Mesenteric fat pad (tissue), 1 donor: Measurements from ENCODE around the gene CSNK1A1L. TPM values are rescaled to one million over a fixed set of nuclear protein-coding genes. Genes with fewer than 3 reads are reported as not detected.

Experiments
- DNase-seq: peaks from one replicate; pipeline ENCODE4 v3.0.0-alpha.2; 2020; ENCODE audit warnings: low spot score
- total RNA-seq: library from RNA; stranded (reverse); fragmentation: NEBNext Ultra II Directional; extraction: Animal tissue kit (Norgen Biotek cat#: 25700); gene quantifications from one replicate; pipeline ENCODE4 v1.2.1, GENCODE V29; 2021
- donor health status: DM: yes; HTN: yes; CAD: no.

The CSNK1A1L gene
- total RNA-seq, 1 donor from 2014 or later = not detected

DNA sequence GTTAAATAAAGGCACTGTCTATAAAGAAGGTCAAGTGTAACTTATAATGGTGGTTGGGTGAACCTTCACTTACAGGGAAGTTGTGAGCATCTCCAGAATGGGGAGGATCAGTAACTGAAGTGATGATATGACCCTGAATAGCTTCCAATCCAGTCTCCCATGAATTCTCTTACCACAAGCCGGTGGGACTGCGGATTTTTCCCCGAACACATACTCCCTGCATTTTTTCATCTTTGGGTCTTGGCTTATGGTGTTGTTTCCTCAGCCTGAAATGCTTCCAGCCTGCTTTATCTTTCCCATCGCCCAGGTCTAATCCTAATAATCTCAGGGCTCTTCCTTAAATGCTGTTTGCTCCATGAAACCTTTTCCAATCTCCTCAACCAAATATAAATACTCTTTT is 2.0 kb upstream of the CSNK1A1L start:
- DNase-seq = no peak

DNA sequence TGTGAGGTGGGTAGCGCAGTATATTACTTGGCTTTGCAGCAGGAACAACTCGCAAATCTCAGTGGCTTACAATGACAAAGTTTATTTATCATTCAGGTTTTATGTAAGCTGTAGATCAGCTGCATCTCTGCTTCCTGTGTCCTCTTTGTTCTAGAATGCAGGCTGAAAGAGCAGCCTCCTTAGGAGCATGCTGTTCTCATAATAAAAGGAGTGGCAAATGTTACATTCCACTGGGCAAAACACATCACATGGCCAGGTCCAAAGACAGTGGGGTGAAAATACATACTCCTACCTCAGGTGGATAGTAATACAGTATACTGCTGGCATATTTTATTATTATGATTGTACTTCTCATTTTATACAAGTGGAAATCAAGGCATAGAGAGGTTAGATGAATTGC is 1.2 kb upstream of the CSNK1A1L start:
- DNase-seq = no peak

DNA sequence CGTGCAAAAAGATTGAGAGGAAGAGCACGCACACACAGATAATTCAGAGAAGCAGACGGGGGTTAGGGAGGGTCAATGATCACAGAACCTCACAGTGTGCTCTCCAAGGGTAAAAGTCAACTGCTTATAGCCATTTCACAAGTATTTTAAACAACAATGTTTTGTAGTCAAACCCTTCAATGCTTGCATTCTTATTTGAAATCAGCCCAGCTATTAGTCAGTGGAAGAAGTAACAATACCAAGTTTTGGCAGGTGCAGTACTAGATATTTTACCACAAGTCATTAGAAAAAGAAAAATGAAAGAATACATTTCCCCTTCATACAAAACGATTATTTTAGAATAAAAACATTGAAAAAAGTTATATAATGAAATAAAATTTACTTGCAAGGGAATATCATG is 2.6 kb downstream of the CSNK1A1L start:
- no peak for DNase-seq

DNA sequence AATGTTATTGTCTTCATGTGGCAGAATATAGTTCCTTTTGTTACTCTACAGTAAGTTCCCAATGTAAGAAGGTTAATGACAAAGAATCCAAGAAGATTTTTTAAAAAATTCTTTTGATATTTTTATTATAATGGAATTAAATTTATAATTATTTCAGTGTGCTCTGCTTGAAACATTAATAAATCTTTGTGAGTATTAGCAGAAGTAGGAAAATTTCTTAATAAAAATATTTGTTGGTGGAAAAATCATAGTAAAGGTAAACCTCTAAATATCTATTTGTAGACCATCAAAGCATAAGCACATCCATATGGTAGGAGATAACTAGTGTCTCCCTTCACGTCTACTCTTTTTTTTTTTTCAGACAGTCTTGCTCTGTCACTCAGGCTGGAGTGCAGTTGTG is 4.3 kb downstream of the CSNK1A1L start:
- no peak for DNase-seq

DNA sequence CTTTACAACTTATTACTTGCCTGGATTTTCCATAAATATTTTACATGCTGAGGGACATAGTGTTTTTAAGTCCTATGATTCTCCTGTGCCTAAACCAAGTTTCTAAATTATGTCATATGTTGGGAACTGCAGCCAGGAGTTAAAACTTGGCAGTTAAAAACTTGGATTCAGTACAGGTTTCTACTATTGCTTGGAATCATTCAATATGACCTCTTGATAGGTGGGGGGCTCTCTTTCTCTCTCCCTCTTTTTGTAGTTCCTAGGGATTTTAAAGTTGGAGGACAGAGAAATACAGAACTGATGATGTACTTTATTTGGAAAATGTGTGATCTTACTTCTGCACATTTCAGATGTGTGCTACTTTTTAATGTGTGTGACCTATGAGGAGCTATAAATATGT is 4.7 kb downstream of the CSNK1A1L start:
- no peak for DNase-seq

DNA sequence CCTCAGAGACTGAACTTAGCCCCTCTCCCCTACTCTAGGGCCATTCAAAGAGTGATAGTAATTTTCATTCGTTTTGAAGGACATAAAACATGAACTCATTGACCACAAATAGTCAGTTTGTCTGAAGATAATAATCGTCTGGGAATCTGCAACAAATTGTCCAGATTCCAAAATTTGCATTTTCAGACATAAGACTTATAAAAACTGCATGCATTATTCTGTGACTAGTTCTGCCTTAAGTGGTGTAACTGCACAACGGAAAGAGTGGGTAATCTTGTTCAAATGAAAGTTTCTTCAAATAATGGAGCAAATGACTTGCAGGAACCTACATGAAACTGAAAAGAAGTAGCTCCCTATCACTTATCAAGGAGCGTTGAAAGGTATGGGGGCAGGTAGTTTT is 8.4 kb downstream of the CSNK1A1L start:
- no peak for DNase-seq

DNA sequence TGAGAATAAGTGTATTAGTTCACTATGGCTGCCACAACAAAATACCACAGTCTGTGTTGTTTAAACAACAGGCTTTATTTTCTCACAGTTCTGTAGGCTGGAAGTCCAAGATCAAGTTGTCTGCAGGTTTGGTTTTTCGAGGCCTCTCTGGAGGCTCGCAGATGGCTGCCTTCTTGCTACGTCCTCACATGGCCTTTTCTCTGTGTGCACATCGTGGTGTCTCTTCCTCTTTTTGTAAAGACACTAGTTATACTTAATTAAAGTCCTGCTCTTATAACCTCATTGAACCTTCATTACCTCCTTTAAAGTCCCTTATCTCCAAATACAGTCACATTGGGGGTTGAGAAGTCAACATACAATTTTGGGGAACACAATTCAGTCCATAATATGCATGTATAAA is 10.6 kb downstream of the CSNK1A1L start:
- no peak for DNase-seq

DNA sequence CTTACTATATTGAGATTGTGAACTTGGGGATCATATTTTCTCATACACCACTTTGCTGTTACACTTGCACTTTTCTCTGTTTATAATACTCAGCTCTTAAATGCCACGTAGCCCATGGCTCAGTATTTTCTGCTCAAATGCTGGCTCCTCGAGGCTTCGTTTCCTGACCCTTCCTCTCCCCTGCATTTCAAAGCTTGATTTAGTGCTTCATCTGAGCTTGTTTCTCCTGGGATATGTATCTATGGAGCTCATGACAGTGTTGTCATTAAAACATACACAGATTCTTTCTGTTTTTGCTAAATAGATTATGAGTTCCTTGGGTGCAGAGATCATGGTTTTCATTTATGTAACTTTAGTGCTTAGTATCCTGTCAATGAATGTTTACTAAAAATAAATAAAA is 11.4 kb downstream of the CSNK1A1L start:
- no peak for DNase-seq

DNA sequence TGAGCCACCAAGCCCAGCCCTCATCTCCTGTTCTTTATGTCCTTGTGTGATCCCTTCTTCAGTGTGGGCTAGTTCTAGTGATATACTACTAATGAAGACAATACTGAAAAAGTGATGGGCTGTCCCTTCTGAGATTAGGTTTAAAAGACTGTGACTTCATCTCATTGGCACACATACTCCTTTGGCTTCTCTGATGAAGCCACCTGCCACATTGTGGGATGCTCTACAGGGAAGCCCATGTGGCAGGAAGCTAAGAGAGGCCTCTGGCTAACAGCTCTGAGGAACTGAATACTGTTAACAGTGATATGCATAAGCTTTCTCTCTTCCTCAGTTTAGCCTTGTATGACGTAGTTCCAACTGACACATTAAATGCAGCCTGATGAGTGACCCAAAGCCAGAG is 13.6 kb downstream of the CSNK1A1L start:
- no peak for DNase-seq

DNA sequence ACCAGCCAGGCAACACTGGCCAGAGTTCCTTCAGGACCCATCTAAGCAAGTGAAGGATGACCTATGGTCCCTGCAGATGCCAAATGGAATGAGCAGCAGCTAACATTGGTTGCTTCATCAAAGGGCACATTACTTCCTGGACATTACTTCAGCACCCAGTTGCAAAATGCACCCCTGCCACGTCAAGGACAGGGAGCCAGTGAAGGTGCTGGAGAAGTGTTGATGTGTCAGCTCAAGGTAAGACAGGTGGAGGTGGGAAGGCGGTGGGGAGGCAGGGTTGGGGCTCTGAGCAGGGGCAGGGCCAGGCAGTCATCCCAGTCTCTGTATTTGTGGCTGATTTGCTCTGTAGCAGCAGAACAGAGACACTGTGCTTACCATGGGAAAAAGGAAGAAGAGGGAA is 14.6 kb downstream of the CSNK1A1L start:
- DNase-seq = no peak

DNA sequence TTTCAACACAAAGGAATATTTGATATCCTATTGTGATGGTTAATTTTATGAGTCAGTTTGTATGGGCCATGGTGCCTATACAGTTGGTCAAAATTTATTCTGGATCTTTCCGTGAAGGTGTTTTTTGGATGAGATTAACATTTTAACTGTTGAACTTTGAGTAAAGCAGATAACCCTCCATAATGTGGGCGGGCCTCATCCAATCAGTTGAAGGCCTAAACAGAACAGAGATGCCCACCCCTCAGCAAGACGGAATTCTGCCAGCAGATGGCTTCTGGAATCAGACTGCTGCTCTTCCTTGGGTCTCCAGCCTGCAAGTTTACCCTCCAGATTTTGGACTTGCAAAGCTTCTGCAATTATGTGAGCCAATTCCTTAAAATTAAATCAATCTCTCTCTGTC is 16.0 kb downstream of the CSNK1A1L start:
- no peak for DNase-seq

DNA sequence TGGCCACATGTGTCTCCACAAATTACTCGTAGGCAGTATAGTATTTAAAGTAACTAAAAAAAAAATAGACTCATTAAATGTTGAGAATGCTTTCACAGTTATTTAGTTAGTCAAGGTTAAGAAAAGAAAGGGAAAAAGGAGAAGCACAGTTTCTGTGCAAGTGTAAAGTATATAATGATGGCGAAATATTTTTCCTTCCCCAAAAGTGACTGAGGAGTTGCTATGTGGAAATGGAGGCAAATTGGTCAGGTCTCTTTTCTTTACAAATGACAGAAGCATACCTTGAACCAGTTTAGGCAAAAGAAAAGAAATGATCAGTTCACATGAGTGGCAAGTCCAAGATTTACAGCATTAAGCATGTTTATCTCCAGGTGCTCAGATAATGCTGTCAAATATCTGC is 18.0 kb downstream of the CSNK1A1L start:
- DNase-seq = no peak

DNA sequence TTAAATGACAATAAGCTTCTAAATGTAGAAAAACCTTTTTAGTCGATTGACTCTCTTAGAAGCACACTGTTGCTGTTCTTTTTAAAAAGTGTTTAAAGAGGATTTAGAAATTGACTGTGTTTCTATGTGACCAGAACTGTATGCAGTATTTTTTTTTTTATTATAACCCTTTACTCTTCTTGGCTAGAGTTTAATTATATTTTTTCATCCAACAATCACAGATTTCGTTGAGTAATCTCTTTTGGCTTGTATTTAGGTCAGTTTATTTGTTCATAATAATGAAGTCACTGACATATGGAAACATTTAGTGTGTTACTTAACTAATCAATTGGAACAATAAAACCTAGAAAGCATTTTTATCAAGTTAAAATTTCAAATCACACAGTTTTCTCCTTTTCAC is 19.9 kb downstream of the CSNK1A1L start:
- DNase-seq = no peak

DNA sequence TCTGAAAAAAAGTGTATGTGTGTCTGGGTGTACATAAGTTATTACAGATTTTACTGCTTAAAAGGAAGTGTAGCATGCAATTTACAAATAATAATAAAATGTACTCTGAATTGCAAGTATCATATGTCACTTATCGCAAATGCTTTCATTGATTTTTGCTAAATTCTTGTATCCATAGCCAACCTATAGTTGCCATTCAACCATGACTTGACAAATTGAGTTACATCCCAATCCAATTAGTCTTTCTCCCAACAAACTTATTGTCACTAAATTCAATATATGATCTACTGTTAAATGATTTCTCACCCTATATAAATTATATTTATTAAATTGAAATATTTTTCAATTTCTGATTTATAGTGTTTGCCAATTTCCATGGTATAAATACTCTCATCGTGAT is 28.6 kb downstream of the CSNK1A1L start:
- DNase-seq = no peak

DNA sequence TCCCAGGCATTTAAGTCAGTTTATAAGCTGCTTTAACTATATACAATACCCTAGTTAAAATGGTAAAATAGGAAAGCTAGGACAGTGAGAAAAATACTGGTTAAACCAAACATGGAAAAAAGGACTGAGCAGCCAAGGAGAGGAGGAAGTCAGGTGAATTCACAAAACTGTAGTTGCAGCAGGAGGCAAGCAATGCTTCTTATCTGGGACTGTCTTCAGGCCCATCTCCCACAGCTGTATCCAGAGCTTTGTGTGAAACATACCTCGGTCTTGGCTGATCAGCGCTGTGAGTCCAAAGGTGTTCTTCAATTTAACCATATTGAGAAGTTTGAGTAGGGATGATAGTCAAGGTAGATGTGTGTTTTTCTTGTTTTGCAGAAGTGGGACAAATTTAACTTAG is 30.3 kb downstream of the CSNK1A1L start:
- no peak for DNase-seq

DNA sequence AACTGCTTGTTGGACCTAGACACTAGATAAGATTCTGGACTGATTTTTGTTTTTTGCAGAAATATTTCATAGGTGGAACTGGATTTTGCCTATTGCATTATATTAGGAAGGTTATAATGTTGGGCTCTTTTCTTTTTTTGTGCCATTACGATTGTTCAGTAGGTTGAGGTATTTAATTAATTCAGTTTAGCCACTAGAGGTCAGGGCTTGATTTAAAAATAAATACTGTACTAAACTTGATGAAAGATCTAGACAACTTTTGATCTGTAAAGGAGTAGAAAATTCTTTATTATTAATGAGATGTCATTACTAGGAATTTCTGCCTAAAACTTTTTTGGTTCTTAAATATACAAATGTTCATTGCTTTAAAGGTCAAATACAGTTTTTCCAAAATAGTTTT is 30.8 kb downstream of the CSNK1A1L start:
- DNase-seq = no peak

DNA sequence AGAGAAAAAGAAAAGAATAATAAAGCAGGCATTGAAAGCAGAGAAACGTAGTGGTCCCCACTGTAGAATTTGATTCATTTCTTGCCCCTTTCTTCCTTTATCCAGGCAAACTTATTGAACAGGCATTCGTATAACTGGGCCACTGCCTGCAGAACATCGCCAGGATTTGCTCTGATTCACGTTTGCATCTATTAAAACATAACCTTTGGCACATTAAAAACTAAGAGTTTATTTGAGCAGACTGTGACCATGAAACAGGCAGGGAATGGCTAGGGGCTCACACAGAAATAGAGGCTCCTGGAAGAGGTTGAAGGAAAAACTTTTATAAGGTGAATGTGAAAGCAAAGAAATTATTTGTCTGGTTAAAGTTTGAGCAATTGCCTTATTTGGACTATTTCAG is 33.4 kb downstream of the CSNK1A1L start:
- no peak for DNase-seq

DNA sequence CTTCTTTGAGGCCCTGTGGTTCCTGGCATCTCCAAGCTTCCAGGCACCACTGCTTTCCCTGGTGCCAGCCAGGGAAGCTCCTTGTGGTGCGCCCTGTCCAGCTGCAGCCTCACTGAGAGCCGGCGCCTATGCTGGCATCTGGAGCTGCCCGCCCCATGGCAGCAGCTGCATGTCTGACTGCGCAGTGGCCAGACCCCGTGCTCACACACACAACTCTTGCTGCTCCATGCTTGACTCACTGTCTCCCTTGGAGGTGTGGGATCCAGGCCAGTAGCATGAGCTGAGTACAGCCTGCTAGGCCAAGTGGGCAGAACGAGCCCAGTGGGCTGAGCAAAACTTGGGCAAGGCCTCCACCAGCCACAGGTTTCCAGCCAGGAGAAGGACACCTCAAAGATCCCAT is 34.5 kb downstream of the CSNK1A1L start:
- DNase-seq = no peak

DNA sequence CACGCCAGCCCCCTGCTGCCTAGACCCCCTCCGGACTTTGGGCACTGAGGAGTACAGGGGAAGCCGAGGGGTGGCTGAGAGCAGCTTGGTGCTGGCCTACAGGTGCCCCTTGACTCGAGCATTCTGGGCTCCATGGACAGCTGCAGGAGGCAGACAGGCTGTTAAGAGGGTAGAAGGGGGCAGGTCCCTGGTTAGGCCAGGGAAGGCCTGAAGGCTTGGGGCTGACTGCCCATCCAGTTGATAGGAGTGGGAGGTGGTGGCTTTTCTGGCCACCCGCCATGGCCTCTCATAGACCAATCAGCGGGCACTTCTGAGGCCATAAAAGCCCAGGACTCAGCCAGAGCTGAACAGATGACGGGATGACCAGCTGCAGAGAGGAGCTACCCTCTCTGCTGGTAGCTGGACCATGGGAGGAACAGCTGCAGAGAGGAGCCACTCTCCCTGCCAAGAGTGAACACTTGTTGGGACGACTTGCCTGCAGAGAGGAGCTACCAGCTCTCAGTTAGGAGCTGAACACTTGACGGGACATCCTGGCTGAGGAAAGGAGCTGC is 35.2 kb downstream of the CSNK1A1L start:
- DNase-seq = no peak

DNA sequence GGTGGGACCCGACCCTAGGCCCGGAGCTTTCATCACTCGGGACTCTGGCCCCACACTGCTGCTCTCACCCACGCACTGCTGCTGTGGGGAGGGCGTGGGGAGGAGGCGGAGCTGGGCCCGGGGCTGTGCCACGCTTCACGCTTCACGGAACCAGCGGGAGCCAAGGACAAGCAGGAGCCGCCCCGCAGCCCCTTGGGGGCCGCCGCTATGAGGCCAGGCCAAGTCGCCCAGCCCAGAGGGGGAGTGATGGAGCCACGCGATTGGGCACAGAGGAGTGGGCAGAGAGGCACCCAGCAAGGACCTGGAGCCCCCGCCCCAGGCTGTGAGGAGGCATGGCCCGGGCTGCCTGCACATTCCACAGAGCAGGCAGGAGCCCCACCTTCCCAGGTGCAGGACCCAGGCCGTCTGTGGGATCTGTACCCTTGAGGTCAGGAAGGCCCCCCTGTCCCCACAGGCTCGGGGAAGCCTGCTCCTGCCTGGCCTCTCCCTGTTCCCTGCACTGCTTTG is 35.8 kb downstream of the CSNK1A1L start:
- DNase-seq = no peak

DNA sequence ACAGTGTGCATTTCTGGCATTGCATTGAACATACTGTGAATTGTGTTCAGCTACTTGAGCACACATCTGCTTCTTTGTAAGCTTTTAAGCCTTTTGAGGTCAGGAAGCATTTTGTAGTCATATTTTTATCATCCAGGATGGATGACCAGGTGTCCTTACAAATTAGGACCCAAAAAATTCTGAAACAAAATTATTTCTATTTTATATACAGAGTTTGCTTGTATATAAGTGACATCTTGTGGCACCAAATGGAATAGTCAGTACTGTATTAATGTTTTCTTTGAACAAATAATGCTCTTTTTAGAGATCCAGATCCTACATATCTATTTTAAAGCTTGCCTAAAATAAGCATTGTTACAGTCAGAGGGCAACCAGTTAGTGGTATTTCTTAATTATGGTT is 36.5 kb downstream of the CSNK1A1L start:
- DNase-seq = no peak

DNA sequence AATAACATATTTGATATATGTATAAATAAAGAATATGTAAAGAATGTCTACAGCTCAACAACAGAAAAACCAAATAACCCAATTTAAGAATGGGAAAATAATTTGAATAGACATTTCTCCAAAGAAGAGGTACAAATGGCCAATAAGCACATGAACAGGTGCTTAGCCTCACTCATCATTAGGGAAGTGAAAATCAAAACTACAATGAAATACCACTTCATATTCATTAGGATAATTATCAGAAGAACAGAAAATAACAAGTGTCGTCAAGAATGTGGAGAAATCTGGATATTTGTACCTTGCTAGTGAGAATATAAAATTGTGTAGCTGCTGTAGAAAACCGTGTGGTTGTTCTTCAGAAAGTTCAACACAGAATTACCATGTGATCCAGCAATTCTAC is 37.6 kb downstream of the CSNK1A1L start:
- no peak for DNase-seq

DNA sequence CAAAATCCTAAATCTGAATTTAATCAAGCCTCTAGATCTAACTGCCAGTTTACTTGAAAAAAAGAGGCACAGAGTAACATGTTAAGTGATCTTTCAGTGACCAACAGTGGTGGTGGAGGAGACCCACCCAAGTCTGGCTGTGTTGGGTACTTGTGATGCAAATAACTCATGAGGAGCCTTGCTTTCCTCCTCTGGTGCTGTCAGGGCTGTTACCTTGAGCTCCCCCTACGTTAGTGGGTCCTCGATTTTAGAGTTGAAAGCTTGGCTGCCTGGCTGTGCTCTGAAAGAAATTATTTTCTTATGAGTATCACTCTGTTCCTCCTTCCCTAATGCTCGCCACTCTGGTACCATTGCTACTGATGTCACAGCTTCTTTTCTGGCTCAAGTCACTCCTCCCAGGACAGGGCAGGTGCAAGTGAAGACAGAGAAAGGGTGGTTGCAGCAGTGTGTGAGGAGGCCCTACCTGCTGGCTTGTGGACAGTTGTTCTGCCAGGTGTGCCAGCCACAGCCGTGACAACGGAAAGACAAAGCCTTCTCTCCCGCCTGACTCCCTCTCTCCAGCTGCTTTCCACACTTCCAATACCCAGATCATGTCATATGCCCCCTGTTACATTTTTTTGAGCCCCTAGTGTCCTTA is 39.5 kb downstream of the CSNK1A1L start:
- DNase-seq = no peak

DNA sequence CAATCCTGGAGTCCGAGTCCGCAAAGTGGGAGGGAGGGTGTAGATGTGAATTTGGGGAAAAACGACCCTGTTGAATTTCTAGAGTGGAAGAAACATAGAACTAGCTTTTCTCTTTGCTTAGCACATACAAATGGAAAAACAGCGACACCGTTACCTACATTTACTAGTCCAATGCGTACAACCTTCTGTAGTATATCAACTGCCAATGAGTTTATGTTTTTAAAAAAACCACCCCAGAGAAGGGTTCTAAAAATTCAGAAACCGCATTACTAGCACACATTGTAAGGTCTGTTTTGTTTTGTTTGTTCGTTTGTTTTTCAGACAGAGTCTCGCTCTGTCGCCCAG is 45.6 kb downstream of the CSNK1A1L start:
- DNase-seq = no peak
